ENCODE measurements around the gene OR1I1.
"Not testable (repeated sequence)": the region's sequence is repeated elsewhere in the genome, so short reads cannot be mapped to it uniquely, and the experiment has no call there.

Gene OR1I1

DNA sequence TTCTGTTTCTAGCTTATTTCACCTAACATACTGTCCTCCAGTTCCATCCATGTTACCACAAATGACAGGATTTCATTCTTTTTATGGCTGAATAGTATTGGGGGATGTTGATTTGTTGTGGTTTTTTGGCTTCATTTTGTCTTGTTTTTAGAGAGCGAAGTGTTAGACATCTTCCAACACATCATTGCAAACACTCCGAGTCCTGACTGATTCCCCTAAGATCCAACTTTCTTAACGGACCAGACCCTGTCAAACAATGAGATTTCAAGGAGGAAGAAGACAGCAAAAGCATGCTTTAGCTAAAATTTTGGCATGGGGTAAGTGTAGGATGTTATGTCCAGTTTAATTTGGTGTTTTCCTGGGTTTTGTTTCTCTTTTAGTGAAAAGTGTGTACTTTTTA is 36.5 kb upstream of the OR1I1 start:
- TF ChIP-seq, protein P1, sequence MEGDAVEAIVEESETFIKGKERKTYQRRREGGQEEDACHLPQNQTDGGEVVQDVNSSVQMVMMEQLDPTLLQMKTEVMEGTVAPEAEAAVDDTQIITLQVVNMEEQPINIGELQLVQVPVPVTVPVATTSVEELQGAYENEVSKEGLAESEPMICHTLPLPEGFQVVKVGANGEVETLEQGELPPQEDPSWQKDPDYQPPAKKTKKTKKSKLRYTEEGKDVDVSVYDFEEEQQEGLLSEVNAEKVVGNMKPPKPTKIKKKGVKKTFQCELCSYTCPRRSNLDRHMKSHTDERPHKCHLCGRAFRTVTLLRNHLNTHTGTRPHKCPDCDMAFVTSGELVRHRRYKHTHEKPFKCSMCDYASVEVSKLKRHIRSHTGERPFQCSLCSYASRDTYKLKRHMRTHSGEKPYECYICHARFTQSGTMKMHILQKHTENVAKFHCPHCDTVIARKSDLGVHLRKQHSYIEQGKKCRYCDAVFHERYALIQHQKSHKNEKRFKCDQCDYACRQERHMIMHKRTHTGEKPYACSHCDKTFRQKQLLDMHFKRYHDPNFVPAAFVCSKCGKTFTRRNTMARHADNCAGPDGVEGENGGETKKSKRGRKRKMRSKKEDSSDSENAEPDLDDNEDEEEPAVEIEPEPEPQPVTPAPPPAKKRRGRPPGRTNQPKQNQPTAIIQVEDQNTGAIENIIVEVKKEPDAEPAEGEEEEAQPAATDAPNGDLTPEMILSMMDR (IDR thresholded peaks at IDR 0.05; ENCODE audit: control extremely low read depth, extremely low read depth, low read depth, missing control alignments) = no peak
- no peak for DNase-seq (ENCODE audit: extremely low spot score)
- ChIA-PET POLR2A (no interaction called here), CTCF (no interaction called here)

DNA sequence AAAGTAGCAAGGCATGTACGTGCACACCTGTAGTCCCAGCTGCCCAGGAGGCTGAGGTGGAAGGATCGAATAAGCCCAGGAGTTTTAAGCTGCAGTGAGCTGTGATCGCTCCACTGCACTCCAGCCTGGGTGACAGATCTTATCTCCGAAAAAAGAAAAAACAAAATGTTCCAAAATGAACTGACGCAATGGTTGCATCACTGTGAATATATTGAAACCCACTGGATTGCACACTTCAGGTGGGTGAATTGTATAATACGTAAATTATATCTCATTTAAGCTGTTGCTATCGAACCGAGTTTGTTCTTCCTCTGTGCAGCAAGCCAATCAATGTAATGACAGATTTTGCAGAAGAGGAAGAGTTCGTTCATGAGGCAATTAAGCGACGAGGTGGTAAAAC is 34.3 kb upstream of the OR1I1 start:
- no peak for DNase-seq (ENCODE audit: extremely low spot score)
- POLR2A ChIA-PET = no interaction called here
- TF ChIP-seq, protein P1 (IDR thresholded peaks at IDR 0.05; ENCODE audit: control extremely low read depth, extremely low read depth, low read depth, missing control alignments) = no peak
- CTCF ChIA-PET = interaction anchor here (0.7 kb wide), 1 partner anchor 11 kb away, joined by 4 read pairs; no protein-coding TSS in a partner anchor

DNA sequence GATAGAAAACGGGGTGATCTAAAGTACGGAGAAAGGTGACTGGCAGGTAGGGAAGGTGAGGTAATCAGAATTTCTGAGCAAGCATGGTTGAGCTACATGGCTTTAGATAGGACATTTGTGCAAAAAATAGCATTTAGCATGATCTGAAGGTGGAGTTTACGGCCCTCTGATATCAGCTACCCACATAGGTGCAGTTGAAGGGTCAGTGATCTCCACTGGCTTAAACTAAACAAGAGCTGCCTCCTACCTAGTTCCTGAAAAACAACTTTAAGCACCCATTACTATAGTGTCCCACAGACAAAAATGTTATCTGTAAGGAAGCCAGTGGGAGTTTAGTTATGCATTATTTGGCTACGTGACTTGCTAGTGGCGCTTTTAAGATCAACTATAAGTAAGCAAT is 33.9 kb upstream of the OR1I1 start:
- ChIA-PET POLR2A (no interaction called here), CTCF (interaction anchor here (0.7 kb wide), 1 partner anchor 10 kb away, joined by 4 read pairs; no protein-coding TSS in a partner anchor)
- TF ChIP-seq, protein P1 (IDR thresholded peaks at IDR 0.05; ENCODE audit: control extremely low read depth, extremely low read depth, low read depth, missing control alignments) = no peak
- no peak for DNase-seq (ENCODE audit: extremely low spot score)

DNA sequence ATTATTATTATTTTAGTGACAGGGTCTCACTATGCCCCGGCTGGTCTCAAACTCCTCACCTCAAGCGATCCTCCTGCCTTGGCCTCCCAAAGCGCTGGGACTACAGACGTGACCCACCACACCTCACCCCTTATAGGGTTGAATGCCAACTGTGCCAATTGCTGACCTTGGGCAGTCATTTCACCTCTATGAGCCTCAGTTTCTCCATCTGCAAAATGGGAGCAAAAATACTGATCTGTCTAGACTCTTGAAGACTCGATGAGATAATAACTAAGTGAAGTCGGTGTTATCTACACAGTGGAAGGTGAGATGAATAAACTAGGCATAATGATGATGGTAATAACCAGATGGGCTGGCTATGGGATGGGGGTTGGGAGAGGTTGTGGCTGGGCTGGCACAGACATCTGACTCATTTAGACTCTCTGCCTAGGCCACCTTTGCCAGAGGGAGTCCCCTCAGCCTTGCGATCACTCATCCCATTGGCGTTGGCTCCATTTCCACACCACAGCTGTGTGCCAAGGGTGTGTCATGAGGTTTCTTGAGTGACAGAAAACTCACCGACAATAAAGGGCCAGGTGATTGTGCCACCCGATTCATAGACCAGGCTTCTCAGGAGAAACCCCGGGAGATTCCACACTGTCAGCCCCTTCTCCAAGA is 33.0 kb upstream of the OR1I1 start, which contains the start of gene CASP14:
CASP14 (plus strand) TSS at position 596 of the 657 bp plus-strand sequence. CDS start 2,772 bp downstream, outside the sequence.
- no peak for DNase-seq (ENCODE audit: extremely low spot score)
- ChIA-PET CTCF (no interaction called here), POLR2A (no interaction called here)
- TF ChIP-seq, protein P1 (IDR thresholded peaks at IDR 0.05; ENCODE audit: control extremely low read depth, extremely low read depth, low read depth, missing control alignments) = no peak

DNA sequence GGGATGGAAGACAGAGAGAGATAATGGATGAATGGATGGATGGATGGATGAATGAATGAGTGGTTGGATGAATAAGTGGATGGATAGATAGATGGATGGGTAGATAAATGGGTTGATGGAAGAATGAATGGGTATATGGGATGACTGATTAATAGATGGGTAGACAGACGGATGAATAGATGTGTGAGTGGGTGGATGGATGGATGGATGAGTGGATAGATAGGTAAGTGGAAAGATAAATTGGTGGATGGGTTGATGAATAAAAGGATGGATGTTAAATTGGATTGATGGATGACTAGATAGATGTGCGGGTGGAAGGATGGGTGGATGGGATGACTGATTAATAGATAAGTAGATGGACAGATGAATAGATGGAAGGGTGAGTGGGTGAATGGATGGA is 31.4 kb upstream of the OR1I1 start:
- no peak for DNase-seq (ENCODE audit: extremely low spot score)
- CTCF ChIA-PET = interaction anchor here (1.0 kb wide), 1 partner anchor 42 kb away, joined by 3 read pairs; no protein-coding TSS in a partner anchor
- POLR2A ChIA-PET = no interaction called here
- TF ChIP-seq, protein P1 (IDR thresholded peaks at IDR 0.05; ENCODE audit: control extremely low read depth, extremely low read depth, low read depth, missing control alignments) = no peak

DNA sequence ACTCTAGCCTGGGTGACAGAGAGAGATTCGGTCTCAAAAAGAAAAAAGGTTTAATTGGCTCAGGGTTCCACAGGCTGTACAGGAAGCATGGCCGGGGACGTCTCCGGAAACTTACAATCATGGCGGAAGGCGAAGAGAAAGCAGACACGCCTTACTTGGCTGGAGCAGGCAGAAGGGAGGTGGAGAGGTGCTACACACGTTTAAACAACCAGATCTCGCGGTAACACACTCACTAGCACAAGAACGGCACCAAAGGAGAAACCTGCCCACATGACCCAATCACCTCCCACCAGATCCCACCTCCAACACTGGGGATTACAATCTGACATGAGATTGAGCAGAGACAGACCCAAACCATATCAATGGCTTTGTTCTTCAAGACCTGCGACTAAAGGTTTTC is 20.0 kb upstream of the OR1I1 start:
- POLR2A ChIA-PET = no interaction called here
- no peak for DNase-seq (ENCODE audit: extremely low spot score)
- TF ChIP-seq, protein P1 (IDR thresholded peaks at IDR 0.05; ENCODE audit: control extremely low read depth, extremely low read depth, low read depth, missing control alignments) = no peak
- CTCF ChIA-PET = interaction anchor here (1.3 kb wide), 1 partner anchor 161 kb away, joined by 3 read pairs; no protein-coding TSS in a partner anchor

DNA sequence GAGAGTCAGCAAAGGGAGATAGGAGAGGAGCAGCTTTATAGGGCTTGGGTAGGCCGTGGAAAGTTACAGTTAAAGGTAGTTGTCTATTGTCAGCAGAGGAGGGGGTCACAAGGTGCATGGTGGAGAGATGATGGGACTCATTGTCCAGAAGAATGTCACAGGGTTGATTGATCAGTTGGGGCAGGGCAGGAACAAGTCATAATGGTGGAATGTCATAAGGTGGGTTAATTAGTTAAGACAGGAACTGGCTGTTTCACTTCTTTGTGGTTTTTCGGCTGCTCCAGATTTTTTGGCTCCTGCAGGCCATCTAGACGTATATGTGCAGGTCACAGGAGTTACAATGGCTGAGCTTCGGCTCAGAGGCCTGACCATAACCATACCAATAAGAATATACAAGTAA is 11.6 kb upstream of the OR1I1 start:
- CTCF ChIA-PET = interaction anchor here (1.1 kb wide), 1 partner anchor 22 kb away, joined by 3 read pairs; no protein-coding TSS in a partner anchor

More for the DNA sequence above, 11.6 kb upstream of the OR1I1 start:
- DNase-seq (ENCODE audit: extremely low spot score); POLR2A ChIA-PET: not testable (repeated sequence)

Data from GM10248 (cell line).